B cell (primary cell): Measurements from ENCODE around the gene KRT12. TPM values are rescaled to one million over a fixed set of nuclear protein-coding genes. Genes with fewer than 3 reads are reported as not detected.

Experiments
- ATAC-seq: fragments of 200-7000 bp; cut with Tn5 transposase; one replicate; pipeline ENCODE4 v1.10.0; 2021; ENCODE audit warnings: low read depth, mild to moderate bottlenecking, moderate number of reproducible peaks, moderate library complexity
- CTCF ChIA-PET: fragments of 350-600 bp; sonication (Branson Sonifier 250); formaldehyde crosslinking; loops from one replicate; lab custom pipeline; 2021; ENCODE audit warnings: antibody characterized with exemption, inconsistent platforms; lab: Charles Lee
- POLR2A ChIA-PET: fragments of 350-600 bp; sonication (Branson Sonifier 250); formaldehyde crosslinking; loops from one replicate; lab custom pipeline; 2021; ENCODE audit warnings: antibody characterized with exemption; lab: Charles Lee
- DNase-seq: peaks from one replicate; pipeline ENCODE4 v3.0.0; 2013
- H2AFZ ChIP-seq: 2 replicates; pipeline ENCODE4 v1.6.1; 2012; ENCODE audit warnings: mild to moderate bottlenecking, low read depth, low read length; ENCODE audit not compliant: insufficient read depth, poor library complexity, severe bottlenecking
- H3K27ac ChIP-seq, 2 donors: 1 replicate in 1 of 2; 2 replicates in 1 of 2; pipeline ENCODE4 v1.5.1; 2012 to 2013; ENCODE audit warnings: low read length in 2 of 2, mild to moderate bottlenecking in 2 of 2, moderate library complexity in 1 of 2
- H3K27me3 ChIP-seq, 4 experiments: fragments of 200-600 bp in 1 of 4; sonication (generic) in 1 of 4; replicated peaks in 1 of 4; 1 replicate in 2 of 4; 2 replicates in 2 of 4; pipeline versions ENCODE4 v1.6.1 to v1.7.0; 2013 to 2016; ENCODE audit warnings: low read length in 3 of 4, mild to moderate bottlenecking in 2 of 4, mixed read lengths in 1 of 4, moderate library complexity in 1 of 4; ENCODE audit not compliant: insufficient read depth in 4 of 4, control insufficient read depth in 3 of 4; ENCODE audit errors: control extremely low read depth in 1 of 4
- H3K36me3 ChIP-seq, 2 experiments: replicated peaks in 1 of 2; 1 replicate in 1 of 2; 2 replicates in 1 of 2; pipeline versions ENCODE4 v1.6.1 to v1.7.1; 2013; ENCODE audit warnings: low read length in 1 of 2; ENCODE audit not compliant: insufficient read depth in 2 of 2, control insufficient read depth in 1 of 2; ENCODE audit errors: control extremely low read depth in 1 of 2, extremely low read depth in 1 of 2
- H3K4me1 ChIP-seq, 2 donors: fragments of 200-600 bp in 1 of 2; sonication (generic) in 1 of 2; 1 replicate in 1 of 2; 2 replicates in 1 of 2; pipeline versions ENCODE4 v1.5.1 to v1.6.1; 2013 to 2017; ENCODE audit warnings: low read length in 2 of 2; ENCODE audit not compliant: control insufficient read depth in 2 of 2, insufficient read depth in 2 of 2
- H3K4me2 ChIP-seq: replicated peaks from 2 replicates; pipeline ENCODE3; 2012; ENCODE audit warnings: mild to moderate bottlenecking, low read depth, low read length; ENCODE audit not compliant: poor library complexity, severe bottlenecking
- H3K4me3 ChIP-seq, 5 experiments: fragments of 200-600 bp in 1 of 5; sonication (generic) in 1 of 5; 1 replicate in 3 of 5; 2 replicates in 2 of 5; pipeline versions ENCODE4 v1.5.1 to v1.7.0; 2011 to 2016; ENCODE audit warnings: low read length in 4 of 5, mild to moderate bottlenecking in 4 of 5, low read depth in 2 of 5, control low read depth in 1 of 5, moderate library complexity in 1 of 5; ENCODE audit not compliant: insufficient read depth in 1 of 5; ENCODE audit errors: control extremely low read depth in 1 of 5, extremely low read depth in 1 of 5
- H3K79me2 ChIP-seq: fragments of 200-600 bp; sonication (generic); one replicate; pipeline ENCODE4 v1.6.0; 2016; ENCODE audit warnings: low read length; ENCODE audit not compliant: control insufficient read depth, insufficient read depth
- H3K9ac ChIP-seq: fragments of 200-600 bp; sonication (generic); 2 replicates; pipeline ENCODE4 v1.6.1; 2017; ENCODE audit warnings: mild to moderate bottlenecking, low read length, moderate library complexity
- H3K9me3 ChIP-seq, 3 donors: one replicate each; pipeline versions ENCODE4 v1.6.1 to v1.7.1; 2013; ENCODE audit warnings: low read length in 2 of 3; ENCODE audit not compliant: control insufficient read depth in 2 of 3, insufficient read depth in 1 of 3; ENCODE audit errors: control extremely low read depth in 1 of 3
- H4K20me1 ChIP-seq: 2 replicates; pipeline ENCODE4 v1.6.0; 2012; ENCODE audit warnings: mild to moderate bottlenecking, low read length; ENCODE audit not compliant: insufficient read depth, control insufficient read depth, poor library complexity, severe bottlenecking
- H3K27ac Mint-ChIP-seq: one replicate; pipeline ENCODE4 v1.8.0; 2021; ENCODE audit warnings: mixed read lengths
- H3K27me3 Mint-ChIP-seq: one replicate; pipeline ENCODE4 v1.8.0; 2021; ENCODE audit warnings: mixed read lengths
- H3K4me1 Mint-ChIP-seq: one replicate; pipeline ENCODE4 v1.8.0; 2021; ENCODE audit warnings: mixed read lengths
- H3K4me3 Mint-ChIP-seq: one replicate; pipeline ENCODE4 v1.8.0; 2021; ENCODE audit warnings: mixed read lengths
- H3K9me3 Mint-ChIP-seq: one replicate; pipeline ENCODE4 v1.8.0; 2022; ENCODE audit warnings: mixed read lengths; ENCODE audit not compliant: insufficient read depth
- EZH2 ChIP-seq: IDR thresholded peaks from 2 replicates; pipeline ENCODE4 v1.6.1; 2012; ENCODE audit warnings: borderline replicate concordance, low read depth, mild to moderate bottlenecking, moderate library complexity, low read length; ENCODE audit not compliant: insufficient read depth, poor library complexity, severe bottlenecking
- WGBS: methylation state at CpG from one replicate; pipeline ENCODE4 v1.1.5; 2013; ENCODE audit warnings: missing lambda C conversion rate; ENCODE audit not compliant: insufficient coverage; 5-methylcytosine and 5-hydroxymethylcytosine counted together
- intact Hi-C: fragments of 100-400 bp; cut with micrococcal nuclease; formaldehyde crosslinking; loops from one replicate; pipeline ENCODE4 v1.10.0; 2022
- polyA plus RNA-seq: library from polyadenylated mRNA; depleted of rRNA; stranded (reverse); fragments of >200 nt; gene quantifications from 2 replicates; pipeline ENCODE4 v1.2.3, GENCODE V29; 2012
- total RNA-seq, 2 donors: library from RNA; stranded (reverse); fragments of 120-200 nt in 1 of 2; gene quantifications; 1 replicate in 1 of 2; 2 replicates in 1 of 2; pipeline versions ENCODE4 v1.2.3 to v1.2.4, GENCODE V29; 2013 to 2022
- TF ChIP-seq, protein P1 (sequence below): fragments of 200-600 bp; IDR thresholded peaks from one replicate; pipeline ENCODE4 v1.8.0; 2022; ENCODE audit warnings: antibody characterized with exemption, mild to moderate bottlenecking

The KRT12 gene
- total and polyA plus RNA-seq, 2 donors (not counting 1 experiment from before 2014, with no cell fraction given), result not detected

DNA sequence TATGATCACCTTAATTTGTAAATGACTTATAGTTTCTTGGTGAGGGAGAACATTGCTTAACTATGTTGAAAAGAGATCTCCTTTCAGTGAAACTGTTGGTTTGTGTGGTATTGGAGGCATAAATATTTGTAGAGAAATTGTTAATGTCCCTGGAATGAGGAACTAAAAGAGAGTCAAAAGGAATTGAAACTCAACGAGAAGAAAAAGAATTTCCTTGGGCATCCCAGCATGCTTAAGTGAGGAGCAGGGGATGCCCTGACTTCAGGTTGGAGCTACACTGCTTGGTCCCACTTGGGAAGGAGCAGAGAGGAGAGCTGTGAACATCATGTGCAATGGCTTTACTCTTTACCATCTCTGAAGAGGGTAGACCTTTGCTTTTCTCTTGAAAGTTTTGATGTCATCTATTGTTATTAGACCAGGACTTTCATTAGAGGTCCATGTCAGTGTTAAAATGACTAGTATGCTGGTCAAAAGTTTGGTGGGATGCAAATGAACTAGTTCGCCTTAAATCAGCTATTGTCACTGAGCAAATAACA is 48.8 kb upstream of the KRT12 start:
- no peak overlapping the region for H3K27ac Mint-ChIP-seq
- H3K4me3 Mint-ChIP-seq, result no peak overlapping the region
- no peak overlapping the region for H3K27ac ChIP-seq
- ATAC-seq, result no peak
- H3K27me3 Mint-ChIP-seq, result peaks cover 14% of the 10 kb centered on the region
- no peak overlapping the region for H3K4me2 ChIP-seq
- no peaks in the 10 kb centered on the region for H4K20me1 ChIP-seq
- POLR2A ChIA-PET, result no interaction called here
- H3K4me1 Mint-ChIP-seq, result peaks cover 3% of the 10 kb centered on the region
- no peak overlapping the region for H3K4me3 ChIP-seq
- TF ChIP-seq EZH2, result no peak
- TF ChIP-seq, protein P1, sequence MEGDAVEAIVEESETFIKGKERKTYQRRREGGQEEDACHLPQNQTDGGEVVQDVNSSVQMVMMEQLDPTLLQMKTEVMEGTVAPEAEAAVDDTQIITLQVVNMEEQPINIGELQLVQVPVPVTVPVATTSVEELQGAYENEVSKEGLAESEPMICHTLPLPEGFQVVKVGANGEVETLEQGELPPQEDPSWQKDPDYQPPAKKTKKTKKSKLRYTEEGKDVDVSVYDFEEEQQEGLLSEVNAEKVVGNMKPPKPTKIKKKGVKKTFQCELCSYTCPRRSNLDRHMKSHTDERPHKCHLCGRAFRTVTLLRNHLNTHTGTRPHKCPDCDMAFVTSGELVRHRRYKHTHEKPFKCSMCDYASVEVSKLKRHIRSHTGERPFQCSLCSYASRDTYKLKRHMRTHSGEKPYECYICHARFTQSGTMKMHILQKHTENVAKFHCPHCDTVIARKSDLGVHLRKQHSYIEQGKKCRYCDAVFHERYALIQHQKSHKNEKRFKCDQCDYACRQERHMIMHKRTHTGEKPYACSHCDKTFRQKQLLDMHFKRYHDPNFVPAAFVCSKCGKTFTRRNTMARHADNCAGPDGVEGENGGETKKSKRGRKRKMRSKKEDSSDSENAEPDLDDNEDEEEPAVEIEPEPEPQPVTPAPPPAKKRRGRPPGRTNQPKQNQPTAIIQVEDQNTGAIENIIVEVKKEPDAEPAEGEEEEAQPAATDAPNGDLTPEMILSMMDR, result no peak
- no peak overlapping the region for H3K9ac ChIP-seq
- H3K9me3 ChIP-seq, result no peaks in the 10 kb centered on the region
- H3K36me3 ChIP-seq, result no peaks in the 10 kb centered on the region
- no peak overlapping the region for H2AFZ ChIP-seq
- H3K9me3 Mint-ChIP-seq, result no peaks in the 10 kb centered on the region
- intact Hi-C loops, result no loop called here
- CTCF ChIA-PET, result interaction anchor here (0.9 to 1.1 kb wide), 2 partner anchors 633 to 733 kb away, joined by 4 to 5 read pairs; no protein-coding TSS in a partner anchor
- H3K27me3 ChIP-seq, result no peaks in the 10 kb centered on the region
- no peak for DNase-seq
- 0% methylated on average over 1 of the region's 2 CpGs for WGBS
- no peaks in the 10 kb centered on the region for H3K4me1 ChIP-seq
- H3K79me2 ChIP-seq, result no peaks in the 10 kb centered on the region

DNA sequence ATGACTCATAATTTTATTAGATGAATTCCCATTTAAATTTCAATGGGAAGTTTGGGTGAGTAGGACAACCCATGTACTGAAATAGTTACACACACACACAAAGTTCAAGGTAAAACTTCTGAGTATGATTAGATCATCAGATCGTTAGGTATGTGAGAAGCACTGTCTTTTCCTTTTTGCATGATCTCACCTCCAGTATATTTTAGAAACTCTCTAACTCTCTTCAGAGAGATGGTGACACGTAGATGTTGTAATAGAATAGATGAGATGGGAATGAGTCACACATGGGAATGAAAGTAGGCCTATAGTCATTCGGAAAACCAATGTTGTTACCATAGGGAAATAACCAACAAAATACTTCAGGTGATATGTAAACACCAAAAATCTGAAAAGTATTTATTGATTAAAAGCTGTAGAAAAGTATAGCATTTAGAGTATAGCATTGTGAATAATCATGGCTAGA is 48.2 kb upstream of the KRT12 start:
- H3K4me3 Mint-ChIP-seq, result no peak overlapping the region

More for the DNA sequence above, 48.2 kb upstream of the KRT12 start:
- H3K9me3 ChIP-seq, result no peaks in the 10 kb centered on the region
- H3K4me2 ChIP-seq, result no peak overlapping the region
- DNase-seq (no peak), ATAC-seq (no peak)
- H3K4me3 ChIP-seq, result no peak overlapping the region
- H3K27me3 Mint-ChIP-seq, result peaks cover 15% of the 10 kb centered on the region
- no CpG with 5 or more reads among the region's 3 CpGs for WGBS
- ChIA-PET POLR2A (no interaction called here), CTCF (no interaction called here)
- no peaks in the 10 kb centered on the region for H3K27me3 ChIP-seq
- H3K79me2 ChIP-seq, result no peaks in the 10 kb centered on the region
- no peak overlapping the region for H3K27ac Mint-ChIP-seq
- TF ChIP-seq EZH2, result no peak
- TF ChIP-seq, protein P1, result no peak
- no peaks in the 10 kb centered on the region for H3K4me1 ChIP-seq
- H3K9ac ChIP-seq, result no peak overlapping the region
- H3K9me3 Mint-ChIP-seq, result no peaks in the 10 kb centered on the region
- H4K20me1 ChIP-seq, result no peaks in the 10 kb centered on the region
- peaks cover 3% of the 10 kb centered on the region for H3K4me1 Mint-ChIP-seq
- H2AFZ ChIP-seq, result no peak overlapping the region
- H3K27ac ChIP-seq, result no peak overlapping the region
- no peaks in the 10 kb centered on the region for H3K36me3 ChIP-seq
- intact Hi-C loops, result no loop called here
